ENCODE measurements around the gene NCAPG2. TPM values are rescaled to one million over a fixed set of nuclear protein-coding genes. Genes with fewer than 3 reads are reported as not detected.
"Not testable (repeated sequence)": the region's sequence is repeated elsewhere in the genome, so short reads cannot be mapped to it uniquely, and the experiment has no call there.

The NCAPG2 gene
- polyA plus RNA-seq, 1 donor from 2014 or later, result 8.3 TPM

DNA sequence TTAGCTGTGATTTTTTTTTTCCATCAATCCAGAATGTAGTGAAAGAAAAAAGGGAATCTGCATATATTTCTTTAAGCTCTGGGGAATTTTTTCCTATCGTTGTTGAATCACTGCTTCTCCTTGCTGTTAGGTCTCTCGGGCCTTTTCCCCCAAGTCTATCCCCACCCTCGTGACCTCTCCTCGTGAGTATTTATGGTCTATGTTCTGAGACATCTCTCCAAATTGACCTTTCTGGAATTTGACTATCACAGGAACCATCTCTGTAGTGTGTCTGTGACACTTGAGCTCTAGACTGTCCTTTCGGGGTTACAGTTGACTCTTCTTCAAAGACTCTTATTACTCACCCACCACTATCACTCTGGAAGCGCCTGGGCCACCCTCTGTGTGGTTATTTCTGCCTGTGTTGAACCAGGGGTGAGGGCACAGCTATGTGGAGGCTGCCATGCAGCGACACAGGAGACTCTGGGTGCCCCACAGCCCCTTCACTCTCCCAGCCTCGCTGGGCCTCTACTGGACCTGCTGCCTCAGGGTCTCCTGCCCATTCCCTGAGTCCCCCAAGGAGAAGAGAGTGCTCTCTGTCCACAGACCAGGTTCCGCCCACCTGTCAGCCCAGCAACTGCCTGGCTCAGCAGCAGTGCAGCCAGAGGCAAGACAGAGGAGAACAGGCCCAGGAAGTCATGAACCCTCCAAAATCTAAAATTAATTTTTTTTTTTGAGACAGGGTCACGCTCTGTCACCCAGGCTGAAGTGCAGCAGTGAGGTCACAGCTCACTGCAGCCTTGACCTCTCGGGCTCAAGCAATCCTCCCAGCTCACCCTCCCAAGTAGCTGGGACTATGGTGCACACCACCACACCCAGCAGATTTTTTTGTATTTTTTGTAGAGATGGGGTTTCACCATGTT, 71.3 kb downstream of the NCAPG2 start:
- H3K4me2 ChIP-seq (ENCODE audit: low read length), result no peak overlapping the region
- no peaks in the 10 kb centered on the region for H3K9me3 ChIP-seq (ENCODE audit: low read length)
- no peak overlapping the region for H3K27ac ChIP-seq (ENCODE audit: low read length)
- no peaks in the 10 kb centered on the region for H3K36me3 ChIP-seq (ENCODE audit: insufficient read depth, low read length)
- H3K9ac ChIP-seq (ENCODE audit: low read length), result no peak overlapping the region
- no peak overlapping the region for H2AFZ ChIP-seq (ENCODE audit: low read depth, low read length)
- H3K79me2 ChIP-seq (replicated peaks; ENCODE audit: insufficient read depth, low read length), result no peaks in the 10 kb centered on the region
- H3K27me3 ChIP-seq (ENCODE audit: insufficient read depth, low read depth, low read length), result no peaks in the 10 kb centered on the region
- no peaks in the 10 kb centered on the region for H4K20me1 ChIP-seq (ENCODE audit: insufficient read depth)
- TF ChIP-seq EZH2 (IDR thresholded peaks at IDR 0.05; ENCODE audit: borderline replicate concordance, insufficient read depth, low read length, poor library complexity, severe bottlenecking) (no peak), RAD21 (conservative IDR thresholded peaks at IDR 0.05) (no peak)
- TF ChIP-seq, protein P1, sequence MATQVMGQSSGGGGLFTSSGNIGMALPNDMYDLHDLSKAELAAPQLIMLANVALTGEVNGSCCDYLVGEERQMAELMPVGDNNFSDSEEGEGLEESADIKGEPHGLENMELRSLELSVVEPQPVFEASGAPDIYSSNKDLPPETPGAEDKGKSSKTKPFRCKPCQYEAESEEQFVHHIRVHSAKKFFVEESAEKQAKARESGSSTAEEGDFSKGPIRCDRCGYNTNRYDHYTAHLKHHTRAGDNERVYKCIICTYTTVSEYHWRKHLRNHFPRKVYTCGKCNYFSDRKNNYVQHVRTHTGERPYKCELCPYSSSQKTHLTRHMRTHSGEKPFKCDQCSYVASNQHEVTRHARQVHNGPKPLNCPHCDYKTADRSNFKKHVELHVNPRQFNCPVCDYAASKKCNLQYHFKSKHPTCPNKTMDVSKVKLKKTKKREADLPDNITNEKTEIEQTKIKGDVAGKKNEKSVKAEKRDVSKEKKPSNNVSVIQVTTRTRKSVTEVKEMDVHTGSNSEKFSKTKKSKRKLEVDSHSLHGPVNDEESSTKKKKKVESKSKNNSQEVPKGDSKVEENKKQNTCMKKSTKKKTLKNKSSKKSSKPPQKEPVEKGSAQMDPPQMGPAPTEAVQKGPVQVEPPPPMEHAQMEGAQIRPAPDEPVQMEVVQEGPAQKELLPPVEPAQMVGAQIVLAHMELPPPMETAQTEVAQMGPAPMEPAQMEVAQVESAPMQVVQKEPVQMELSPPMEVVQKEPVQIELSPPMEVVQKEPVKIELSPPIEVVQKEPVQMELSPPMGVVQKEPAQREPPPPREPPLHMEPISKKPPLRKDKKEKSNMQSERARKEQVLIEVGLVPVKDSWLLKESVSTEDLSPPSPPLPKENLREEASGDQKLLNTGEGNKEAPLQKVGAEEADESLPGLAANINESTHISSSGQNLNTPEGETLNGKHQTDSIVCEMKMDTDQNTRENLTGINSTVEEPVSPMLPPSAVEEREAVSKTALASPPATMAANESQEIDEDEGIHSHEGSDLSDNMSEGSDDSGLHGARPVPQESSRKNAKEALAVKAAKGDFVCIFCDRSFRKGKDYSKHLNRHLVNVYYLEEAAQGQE (IDR thresholded peaks at IDR 0.05; ENCODE audit: borderline replicate concordance), result no peak
- H3K9me2 ChIP-seq (ENCODE audit: insufficient read depth, low read length), result no peaks in the 10 kb centered on the region
- no peak overlapping the region for H3K4me3 ChIP-seq (ENCODE audit: low read length)
- H3F3A ChIP-seq (ENCODE audit: insufficient read depth, low read length, poor library complexity, severe bottlenecking), result no peaks in the 10 kb centered on the region

DNA sequence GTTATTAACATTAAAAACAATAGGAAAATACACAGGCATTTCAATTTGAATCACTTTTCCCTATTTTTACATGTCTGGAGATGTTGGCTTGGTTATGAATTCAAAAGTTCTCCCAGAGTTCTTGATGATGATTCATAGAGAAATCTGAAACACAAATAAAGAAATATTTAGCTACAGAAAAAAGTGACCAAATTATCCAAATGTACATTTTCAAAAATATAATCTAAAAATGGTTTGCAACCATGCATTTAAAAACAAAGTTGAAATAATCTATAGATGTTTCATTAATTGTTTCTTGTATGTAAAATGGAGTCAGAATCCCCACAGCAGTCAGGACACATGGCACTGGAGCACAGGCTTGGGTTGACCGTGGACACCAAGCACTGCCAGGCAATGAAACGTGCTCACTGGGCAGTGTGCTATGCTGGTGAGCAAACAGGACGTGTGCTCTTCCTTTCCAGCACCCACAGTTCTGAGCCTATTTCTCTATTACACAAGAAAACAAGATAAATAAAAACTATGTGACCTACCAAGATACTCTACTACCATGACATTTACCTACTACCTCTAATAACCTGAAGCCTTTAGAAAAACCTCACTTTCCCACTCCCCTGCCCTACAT, 72.9 kb downstream of the NCAPG2 start:
- Histone ChIP-seq H3K9me2 (ENCODE audit: insufficient read depth, low read length) (no peaks in the 10 kb centered on the region), H3K36me3 (ENCODE audit: insufficient read depth, low read length) (no peaks in the 10 kb centered on the region), H2AFZ (ENCODE audit: low read depth, low read length) (no peak overlapping the region), H3K79me2 (replicated peaks; ENCODE audit: insufficient read depth, low read length) (no peaks in the 10 kb centered on the region), H3K9me3 (ENCODE audit: low read length) (no peaks in the 10 kb centered on the region), H3K4me3 (ENCODE audit: low read length) (no peak overlapping the region), H3K27me3 (ENCODE audit: insufficient read depth, low read depth, low read length) (no peaks in the 10 kb centered on the region), H4K20me1 (ENCODE audit: insufficient read depth) (no peaks in the 10 kb centered on the region), H3K27ac (ENCODE audit: low read length) (no peak overlapping the region), H3K4me2 (ENCODE audit: low read length) (no peak overlapping the region), H3K9ac (ENCODE audit: low read length) (no peak overlapping the region), H3F3A (ENCODE audit: insufficient read depth, low read length, poor library complexity, severe bottlenecking) (no peaks in the 10 kb centered on the region)
- TF ChIP-seq EZH2 (IDR thresholded peaks at IDR 0.05; ENCODE audit: borderline replicate concordance, insufficient read depth, low read length, poor library complexity, severe bottlenecking) (no peak), SMC3 (conservative IDR thresholded peaks at IDR 0.05; ENCODE audit: poor library complexity) (no peak), EP300 (conservative IDR thresholded peaks at IDR 0.05; ENCODE audit: poor library complexity, severe bottlenecking) (no peak), RAD21 (conservative IDR thresholded peaks at IDR 0.05) (no peak), TAF1 (IDR thresholded peaks at IDR 0.05; ENCODE audit: low read depth) (no peak), POLR2AphosphoS5 (IDR thresholded peaks at IDR 0.05) (no peak), MXI1 (conservative IDR thresholded peaks at IDR 0.05; ENCODE audit: poor library complexity, severe bottlenecking) (no peak)
- TF ChIP-seq, protein P2, sequence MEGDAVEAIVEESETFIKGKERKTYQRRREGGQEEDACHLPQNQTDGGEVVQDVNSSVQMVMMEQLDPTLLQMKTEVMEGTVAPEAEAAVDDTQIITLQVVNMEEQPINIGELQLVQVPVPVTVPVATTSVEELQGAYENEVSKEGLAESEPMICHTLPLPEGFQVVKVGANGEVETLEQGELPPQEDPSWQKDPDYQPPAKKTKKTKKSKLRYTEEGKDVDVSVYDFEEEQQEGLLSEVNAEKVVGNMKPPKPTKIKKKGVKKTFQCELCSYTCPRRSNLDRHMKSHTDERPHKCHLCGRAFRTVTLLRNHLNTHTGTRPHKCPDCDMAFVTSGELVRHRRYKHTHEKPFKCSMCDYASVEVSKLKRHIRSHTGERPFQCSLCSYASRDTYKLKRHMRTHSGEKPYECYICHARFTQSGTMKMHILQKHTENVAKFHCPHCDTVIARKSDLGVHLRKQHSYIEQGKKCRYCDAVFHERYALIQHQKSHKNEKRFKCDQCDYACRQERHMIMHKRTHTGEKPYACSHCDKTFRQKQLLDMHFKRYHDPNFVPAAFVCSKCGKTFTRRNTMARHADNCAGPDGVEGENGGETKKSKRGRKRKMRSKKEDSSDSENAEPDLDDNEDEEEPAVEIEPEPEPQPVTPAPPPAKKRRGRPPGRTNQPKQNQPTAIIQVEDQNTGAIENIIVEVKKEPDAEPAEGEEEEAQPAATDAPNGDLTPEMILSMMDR (IDR thresholded peaks at IDR 0.05; ENCODE audit: poor library complexity, severe bottlenecking), result no peak
- TF ChIP-seq, protein P1 (IDR thresholded peaks at IDR 0.05; ENCODE audit: borderline replicate concordance), result no peak

DNA sequence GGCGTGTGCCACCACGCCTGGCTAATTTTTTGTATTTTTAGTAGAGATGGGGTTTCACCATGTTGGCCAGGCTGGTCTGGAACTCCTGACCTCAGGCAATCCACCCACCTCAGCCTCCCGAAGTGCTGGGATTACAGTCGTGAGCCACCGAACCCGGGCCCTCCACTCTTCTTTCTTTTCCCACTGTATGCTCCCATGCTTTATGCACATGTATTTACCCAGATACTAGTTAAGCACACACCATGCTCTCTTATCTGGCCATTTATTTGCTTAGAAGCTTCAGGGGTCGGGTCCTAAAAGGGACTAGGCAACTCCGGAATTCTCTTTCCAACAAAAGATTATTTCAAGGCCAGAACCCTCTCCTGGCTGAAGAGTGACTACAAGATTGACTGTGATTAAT, 78.3 kb downstream of the NCAPG2 start:
- H3K4me2 ChIP-seq (ENCODE audit: low read length); H3K27me3 ChIP-seq (ENCODE audit: insufficient read depth, low read depth, low read length); H3K36me3 ChIP-seq (ENCODE audit: insufficient read depth, low read length); H3K9me2 ChIP-seq (ENCODE audit: insufficient read depth, low read length); H4K20me1 ChIP-seq (ENCODE audit: insufficient read depth); H3K4me3 ChIP-seq (ENCODE audit: low read length); H3K79me2 ChIP-seq (replicated peaks; ENCODE audit: insufficient read depth, low read length); H3K9me3 ChIP-seq (ENCODE audit: low read length); H3K9ac ChIP-seq (ENCODE audit: low read length); H2AFZ ChIP-seq (ENCODE audit: low read depth, low read length); H3F3A ChIP-seq (ENCODE audit: insufficient read depth, low read length, poor library complexity, severe bottlenecking); H3K27ac ChIP-seq (ENCODE audit: low read length): not testable (repeated sequence)
